GM21576 (cell line): ENCODE data around the gene CST1.
A peak's percentile ranks its signal among the peaks of the same experiment; 100 is the strongest.
"Not testable (repeated sequence)": the region's sequence is repeated elsewhere in the genome, so short reads cannot be mapped to it uniquely, and the experiment has no call there.

ENCODE experiments used
- ATAC-seq: cut with Tn5 transposase; IDR thresholded peaks from one replicate; pipeline ENCODE4 v1.9.1; 2021; ENCODE audit warnings: mild to moderate bottlenecking, moderate library complexity; ENCODE audit not compliant: unreplicated experiment

Gene CST1, protein sequence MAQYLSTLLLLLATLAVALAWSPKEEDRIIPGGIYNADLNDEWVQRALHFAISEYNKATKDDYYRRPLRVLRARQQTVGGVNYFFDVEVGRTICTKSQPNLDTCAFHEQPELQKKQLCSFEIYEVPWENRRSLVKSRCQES

DNA sequence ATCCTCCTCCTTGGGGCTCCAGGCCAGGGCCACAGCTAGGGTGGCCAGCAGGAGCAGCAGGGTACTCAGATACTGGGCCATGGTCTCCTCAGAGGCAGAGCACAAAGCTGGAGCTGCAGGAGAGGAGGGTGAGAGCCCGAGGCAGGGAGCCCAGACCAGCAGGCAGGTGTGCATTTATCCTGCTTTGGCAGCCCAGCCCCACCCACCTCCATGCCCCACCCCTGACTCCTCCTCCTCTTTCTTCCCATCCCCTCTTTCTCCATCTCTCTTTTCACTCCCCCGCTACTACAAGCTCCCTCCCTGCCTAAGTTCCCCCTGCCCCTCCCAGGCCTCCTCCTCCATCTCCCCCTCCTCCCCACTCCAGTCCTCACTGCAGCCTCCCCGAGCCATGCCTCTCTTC is at the start of gene CST1:
CST1 (minus strand) TSS at position 150 of the 400 bp plus-strand sequence; CDS start at position 81, 69 bp downstream.
- not testable (repeated sequence) for ATAC-seq

DNA sequence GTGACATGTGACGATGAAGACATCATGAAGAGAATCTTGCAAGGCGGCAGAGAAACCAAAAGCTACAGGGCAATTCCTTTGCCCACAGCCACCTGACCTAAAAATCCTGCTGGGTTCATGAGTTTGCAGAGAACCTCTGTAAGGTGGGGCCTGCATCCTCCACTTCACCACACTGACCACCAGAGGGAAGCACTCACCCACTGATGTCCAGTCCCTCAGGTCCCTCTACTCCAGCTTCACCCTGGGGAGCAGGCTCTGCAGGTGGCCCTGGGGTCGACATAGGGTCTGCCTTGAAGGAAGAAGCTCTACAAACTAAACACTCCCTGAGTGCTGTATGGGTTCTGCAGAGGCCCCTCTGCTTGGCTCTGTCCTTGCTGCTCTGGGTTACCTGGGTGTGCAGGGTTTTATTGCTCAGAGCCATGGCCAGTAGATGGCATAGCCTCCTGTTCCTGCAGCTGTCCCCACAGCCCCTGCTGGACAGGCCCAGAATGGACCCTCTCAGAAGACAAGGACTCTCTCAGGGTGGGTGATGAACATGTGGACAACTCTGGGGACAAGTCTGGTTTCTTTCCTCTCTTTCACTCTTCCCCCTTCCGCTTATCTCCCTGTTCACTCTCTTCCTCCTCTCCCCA is 48.6 kb upstream of the CST1 start:
- ATAC-seq, result peak; percentile 70

DNA sequence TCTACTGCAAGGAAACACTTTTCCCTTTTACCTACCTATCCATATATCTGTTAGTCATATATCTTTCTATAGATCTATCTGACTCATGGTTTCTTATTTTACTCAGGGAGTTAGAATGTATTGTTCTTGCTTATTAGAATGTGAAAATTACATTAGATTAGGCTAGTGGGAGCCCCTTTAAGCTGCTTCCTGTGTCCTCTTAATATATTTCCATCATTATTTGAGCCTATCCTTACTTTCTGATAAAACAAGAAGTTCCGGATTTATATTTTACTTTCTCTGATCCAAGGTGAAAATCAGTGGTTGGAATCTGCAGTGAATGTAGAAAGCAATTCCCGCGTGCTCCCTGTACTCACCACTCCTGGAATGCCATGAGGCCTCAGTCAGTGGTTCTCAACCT is 44.8 kb upstream of the CST1 start:
- ATAC-seq, result no peak

DNA sequence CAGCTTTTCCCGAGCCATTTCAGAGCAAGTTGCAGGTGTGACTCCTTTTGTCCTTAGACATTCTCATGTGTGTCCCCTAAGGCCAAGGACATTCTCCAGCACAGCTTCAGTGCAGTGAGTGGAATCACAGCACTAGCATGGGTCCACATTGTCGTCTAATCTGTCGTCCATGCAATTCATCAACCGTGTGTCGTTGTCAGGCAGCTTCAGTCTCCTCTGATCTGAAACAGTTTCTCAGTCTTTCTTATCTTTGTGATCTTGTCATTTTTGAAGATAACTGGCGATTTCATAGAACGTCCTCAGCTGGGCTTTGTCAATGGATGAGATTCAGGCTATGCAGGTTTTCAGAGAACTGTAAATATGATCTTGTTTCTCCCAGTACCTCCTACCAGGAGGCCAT is 44.1 kb upstream of the CST1 start:
- ATAC-seq, result no peak

DNA sequence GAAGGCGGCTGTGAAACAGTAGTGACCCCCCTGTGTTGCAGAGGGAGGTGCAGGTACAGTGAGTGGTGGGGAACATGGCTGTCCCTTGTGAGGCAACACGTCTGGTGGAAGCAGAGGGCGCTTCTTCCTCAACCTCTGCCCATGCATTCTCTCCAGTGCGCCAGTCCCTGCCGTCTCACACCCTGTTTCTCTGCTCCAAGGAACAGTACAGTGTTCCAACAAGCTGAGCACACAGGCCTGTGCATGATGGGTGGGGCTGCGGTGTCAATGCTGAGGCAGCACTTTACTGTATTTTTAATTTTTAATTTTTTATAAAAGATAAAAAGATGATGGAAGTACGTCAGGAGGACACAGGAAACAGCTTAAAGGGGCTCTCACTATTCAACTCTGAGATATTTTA is 43.3 kb upstream of the CST1 start:
- no peak for ATAC-seq

DNA sequence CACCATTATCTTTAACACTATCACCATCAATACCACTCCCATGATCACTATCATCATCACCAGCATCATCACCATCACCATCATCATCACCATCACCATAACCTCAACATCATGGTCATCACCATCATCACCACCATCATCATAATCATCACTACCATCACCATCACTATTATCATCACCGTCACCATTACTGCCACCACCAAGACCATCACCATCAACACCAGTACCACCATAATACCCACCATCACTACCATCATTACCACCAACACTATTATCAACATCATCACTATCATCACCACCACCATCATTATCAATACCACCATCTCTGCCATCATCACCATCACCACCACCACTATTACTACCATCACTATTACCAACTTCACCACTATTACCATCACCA is 32.7 kb upstream of the CST1 start:
- ATAC-seq, result no peak

DNA sequence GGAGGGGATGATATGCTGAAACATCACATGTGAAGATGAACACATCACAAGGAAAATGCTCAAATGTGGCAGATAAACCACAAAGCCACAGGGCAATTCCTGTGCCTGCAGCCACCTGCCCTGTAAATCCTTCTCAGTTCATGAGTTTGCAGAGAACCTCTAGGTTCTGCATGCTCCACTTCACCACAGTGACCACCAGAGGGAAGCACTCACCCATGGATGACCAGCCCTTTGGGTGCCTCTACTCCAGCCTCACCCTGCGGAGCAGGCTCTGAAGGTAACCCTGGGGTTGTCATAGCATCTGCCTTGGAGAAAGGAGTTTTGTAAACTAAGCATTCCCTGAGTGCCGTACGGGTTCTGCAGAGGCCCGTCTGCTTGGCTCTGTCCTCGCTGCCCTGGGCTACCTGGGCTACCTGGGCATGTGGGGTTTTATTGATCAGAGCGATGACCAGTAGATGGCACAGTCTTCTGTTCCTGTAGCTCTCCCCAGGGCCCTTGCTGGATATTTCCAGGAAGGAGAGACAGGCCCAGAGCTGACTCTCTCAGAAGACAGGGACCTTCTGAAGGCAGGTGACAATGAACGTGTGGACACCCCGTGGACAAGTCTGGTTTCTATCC is 31.7 kb upstream of the CST1 start:
- no peak for ATAC-seq

DNA sequence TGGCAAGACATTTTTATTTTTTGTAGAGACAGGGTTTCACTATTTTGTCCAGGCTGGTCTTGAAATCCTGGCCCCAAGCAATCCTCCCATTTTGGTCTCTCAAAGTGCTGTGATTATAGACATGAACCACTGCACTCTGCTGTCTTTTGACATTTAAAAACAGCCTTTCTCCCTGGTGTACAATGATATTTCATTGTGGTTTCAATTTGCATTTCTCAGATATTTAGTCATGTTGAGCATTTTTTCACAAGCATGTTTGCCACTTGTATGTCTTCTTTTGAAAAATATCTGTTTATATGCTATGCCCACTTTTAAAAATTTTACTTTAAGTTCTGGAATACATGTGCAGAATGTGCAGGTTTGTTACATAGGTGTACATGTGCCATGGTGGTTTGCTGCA is 27.9 kb upstream of the CST1 start:
- not testable (repeated sequence) for ATAC-seq

DNA sequence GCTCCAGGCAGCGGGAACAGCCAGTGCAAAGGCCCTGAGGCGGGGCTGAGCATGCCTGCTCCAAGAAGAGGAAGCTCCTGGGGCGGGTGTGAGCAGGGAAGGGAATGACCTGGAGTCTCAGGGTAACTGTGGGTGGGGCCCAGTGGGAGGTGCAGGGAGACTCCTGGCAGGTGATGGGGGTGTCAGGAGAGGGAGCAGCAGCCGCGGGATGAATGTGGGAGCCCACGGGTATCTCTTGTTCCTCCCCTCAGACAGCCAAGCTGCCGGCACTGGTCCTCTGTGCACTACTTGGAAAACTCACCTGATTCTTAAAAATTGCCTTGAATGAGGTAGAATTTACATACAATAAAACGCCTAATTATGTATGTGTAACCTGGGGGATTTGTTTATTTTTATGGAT is 26.6 kb upstream of the CST1 start:
- ATAC-seq, result not testable (repeated sequence)

DNA sequence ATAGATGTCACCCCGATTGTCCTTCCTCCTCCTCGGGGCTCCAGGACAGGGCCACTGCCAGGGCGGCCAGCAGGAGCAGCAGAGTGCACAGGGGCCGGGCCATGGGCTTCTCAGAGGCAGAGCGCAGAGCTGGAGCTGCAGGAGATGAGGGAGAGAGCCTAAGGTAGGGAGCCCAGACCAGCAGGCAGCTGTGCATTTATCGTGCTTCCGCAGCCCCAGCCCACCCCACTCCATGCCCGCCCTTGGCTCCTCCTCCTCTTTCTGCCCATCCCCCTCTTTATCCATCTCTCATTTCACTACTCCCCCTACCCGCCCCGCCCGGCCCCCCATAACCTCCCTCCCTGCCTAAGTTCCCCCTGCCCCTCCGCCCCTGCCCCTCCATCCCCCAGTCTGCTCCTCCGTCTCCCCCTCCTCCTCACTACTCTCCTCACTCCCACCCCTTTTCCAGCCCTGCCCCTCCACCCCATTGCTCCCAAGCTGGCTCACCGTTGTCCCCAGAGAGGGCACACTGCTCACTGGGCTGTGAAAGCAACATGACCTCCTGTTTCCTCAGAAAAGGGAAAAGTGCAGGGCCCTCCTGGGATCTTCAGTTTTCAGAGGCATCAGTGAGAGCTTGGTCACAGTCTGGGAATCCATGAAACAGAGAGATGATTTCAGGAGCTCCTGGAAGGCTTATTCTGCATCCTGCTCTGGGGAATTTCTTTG is 25.5 kb upstream of the CST1 start:
- ATAC-seq, result no peak

DNA sequence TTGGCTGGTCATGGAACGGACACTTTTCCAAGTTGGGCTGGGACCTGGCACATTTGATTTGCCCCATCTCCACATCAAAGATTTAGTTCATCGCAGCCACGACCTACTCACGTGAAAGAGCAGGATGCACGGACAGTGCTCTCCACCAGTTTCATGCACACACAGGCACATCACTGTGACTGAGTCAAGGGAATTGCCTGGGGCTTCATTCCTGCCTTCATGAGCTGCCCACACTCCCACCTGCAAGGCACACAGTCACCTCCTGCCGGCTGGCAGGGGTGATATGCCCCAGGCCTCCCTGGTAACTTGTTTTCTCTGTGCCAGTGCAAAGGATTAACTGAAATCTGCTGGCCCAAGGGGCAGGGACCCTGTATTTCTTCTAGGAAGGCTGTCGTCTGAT is 23.3 kb upstream of the CST1 start:
- ATAC-seq, result no peak

DNA sequence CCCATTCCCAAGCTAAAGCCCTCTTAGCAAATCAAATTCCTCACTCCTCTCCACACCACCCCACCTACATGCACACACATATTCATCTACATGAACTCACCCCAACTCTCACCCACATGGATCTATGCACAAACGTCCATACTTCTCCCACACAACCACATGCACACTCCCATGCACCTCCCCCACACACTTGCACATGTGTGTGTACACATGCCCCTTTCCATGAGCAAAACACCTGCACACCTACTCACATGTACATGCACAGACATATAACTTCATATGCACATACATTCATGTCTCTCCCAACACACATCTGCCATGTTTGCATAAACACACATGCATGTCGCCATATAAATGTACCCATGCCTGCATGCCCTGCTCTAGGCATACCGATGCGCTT is 22.8 kb upstream of the CST1 start:
- ATAC-seq, result no peak

DNA sequence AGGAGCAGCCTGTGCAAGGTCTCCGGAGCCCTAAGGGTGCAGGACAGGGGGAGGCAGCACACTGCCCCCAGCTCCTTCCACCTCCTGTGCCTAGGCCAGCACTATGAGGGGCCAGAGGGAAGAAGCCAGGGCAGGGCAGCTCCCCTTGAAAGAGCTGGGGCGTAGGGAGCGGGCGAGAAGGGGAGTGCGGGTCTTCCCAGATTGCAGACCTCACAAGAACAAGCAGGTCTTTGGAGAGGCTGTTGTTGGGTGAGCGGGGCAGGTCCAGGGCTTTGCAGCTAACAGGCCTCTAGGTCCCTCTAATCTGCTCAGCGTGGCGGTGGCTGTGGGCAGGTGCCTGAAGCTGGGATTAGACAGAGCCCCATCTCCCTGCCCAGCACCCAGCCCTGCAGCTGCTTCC is 22.4 kb upstream of the CST1 start:
- no peak for ATAC-seq

DNA sequence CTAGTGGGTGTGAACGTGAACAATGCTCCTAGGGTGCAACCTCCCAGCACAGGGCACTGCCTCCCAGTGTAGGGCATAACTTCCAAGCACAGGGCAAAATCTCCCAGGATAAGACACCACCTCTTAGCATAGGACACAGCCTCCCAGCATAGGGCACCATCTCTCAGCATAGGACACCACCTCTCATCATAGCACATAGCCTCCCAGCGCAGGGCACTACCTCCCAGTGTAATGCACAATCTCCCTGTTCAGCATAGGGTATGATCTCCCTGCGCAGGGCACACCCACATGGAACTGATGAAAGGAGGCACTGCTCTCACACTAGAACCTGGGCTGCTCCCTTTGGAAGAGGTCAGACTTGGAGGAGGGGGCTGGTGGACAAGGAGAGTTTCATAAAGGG is 21.3 kb upstream of the CST1 start:
- ATAC-seq, result no peak

DNA sequence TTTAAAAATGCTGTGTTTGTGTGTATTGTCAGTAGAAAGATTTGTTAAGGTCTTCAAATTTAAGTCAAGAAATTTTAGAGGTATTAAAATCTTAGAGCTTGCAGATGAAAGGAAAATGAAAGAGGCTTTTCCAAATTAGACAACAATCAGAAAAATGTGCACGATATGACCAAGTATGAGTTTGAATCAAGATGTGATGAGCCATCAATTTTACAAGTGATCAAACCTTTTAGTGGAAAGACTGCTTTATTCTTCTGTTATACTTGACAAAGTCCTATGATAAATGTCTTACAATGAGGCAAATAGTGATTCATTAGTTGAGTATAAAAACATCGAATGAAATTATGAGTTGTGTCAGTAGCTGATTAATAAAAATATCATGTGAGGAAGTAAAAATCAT is 19.6 kb upstream of the CST1 start:
- ATAC-seq, result no peak

DNA sequence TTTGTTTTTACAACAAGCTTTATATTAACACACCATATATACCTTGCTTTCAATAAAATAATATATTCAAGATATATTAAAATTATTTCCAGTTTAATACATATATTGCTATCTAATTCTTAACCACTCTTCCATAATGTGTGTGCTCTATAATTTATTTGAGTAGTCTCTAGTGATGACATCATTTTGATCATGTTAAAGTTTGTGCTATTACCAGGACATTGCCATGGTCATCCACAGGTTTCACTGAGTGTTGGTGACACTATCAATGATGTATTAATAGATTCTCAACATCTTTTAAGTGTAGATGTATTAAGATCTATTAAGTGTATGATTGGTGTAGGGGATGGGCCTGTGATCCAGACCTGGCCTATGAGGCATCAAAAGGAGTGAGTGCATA is 17.8 kb upstream of the CST1 start:
- not testable (repeated sequence) for ATAC-seq

DNA sequence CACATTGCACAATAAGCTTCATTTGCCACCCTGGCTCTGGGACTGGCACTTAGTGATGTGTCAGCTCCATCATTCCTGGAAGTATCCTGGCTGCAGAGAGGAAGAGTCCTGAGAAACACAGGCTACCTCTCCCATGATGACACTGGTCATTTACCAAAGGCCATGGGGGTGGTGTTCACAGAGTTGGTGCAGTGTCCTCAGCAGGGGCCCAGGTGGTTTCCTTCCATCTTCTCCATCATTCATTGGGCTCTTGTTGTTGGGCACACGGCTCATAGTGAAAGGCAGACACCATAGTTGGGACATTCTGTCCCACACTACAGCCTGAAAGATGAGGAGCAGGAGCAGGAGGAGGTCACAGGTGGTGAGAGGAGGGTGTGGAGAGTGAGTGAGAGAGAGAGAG is 15.8 kb upstream of the CST1 start:
- no peak for ATAC-seq

DNA sequence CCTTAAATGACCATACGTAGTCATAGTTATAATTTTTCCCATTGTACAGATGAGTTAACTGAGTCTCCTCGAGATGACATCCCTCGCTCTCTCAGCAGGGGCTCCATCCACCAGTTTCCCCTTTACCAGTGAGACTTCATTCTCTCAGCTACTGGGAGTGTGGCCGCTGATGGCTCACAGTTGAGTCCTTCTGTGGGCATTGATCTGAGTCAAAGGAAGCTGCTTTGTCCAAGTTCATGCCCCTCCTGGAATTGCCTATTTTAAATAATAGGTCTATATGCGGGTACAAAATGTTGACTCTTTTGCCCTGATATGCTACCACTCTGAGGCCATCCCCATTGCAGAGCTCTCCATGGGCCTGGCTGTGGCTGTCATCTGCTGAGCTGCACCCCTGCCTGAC is 14.8 kb upstream of the CST1 start:
- ATAC-seq, result no peak

DNA sequence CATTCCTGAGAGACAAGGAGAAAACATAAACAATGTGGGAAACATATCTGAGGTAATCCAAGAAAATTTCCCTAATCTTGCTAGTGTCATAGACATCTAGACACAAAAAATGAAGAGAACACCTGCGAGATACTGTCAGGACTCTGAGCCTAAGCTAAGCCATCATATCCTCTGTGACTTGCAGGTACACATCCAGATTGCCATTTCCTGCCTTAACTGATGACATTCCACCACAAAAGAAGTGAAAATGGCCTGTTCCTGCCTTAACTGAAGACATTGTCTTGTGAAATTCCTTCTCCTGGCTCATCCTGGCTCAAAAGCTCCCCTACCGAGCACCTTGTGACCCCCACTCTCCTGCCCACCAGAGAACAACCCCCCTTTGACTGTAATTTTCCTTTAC is 13.9 kb upstream of the CST1 start:
- ATAC-seq, result not testable (repeated sequence)

DNA sequence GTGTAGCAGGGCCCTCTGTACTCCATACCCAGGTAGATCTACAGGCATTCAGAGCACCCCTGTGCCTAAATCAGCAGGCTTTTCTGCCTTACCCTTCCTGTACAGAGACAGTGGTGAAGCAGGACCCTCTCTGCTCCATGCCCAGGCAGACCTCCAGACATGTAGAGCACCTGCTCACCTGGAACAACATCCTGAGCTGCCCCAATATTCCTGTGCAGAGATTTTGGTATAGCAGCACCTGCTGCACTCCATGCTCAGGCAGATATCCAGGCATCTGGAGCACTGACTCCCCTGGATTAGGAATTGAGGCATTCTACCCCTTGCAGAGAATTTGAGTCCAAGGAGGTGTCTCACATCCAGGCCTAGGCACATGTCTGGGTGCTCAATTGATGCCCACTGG is 12.6 kb upstream of the CST1 start:
- ATAC-seq, result no peak

DNA sequence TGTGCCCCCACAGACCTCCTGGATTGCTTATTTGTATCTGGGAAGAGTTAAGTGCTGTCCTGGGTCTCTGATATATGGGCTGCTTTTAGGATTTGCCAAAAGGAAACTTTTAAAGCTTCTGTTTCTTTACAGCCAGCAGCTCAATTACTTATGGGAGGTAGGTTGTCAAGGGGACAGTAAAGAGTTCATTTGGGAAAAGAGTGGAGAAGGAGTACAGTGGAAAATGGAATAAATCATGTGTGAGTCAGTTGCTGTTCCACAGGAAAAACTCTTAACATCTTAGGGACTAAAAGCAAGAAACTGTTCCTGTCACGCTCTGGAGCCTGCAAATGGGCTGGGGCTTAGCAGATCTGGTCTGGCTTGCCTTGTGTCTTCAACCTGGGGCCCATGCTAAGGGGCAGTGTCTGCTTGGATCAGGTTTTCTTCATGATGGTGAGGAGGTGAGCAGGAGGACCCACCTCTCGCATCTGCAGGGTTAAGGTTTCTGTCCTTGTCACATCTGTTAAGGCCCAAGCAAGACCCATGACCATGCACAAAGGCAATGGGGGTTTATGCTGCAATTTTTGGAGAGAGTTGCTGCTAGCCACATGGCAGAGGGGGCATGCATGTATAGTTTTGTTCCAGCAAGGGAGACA is 8.7 kb upstream of the CST1 start:
- no peak for ATAC-seq

DNA sequence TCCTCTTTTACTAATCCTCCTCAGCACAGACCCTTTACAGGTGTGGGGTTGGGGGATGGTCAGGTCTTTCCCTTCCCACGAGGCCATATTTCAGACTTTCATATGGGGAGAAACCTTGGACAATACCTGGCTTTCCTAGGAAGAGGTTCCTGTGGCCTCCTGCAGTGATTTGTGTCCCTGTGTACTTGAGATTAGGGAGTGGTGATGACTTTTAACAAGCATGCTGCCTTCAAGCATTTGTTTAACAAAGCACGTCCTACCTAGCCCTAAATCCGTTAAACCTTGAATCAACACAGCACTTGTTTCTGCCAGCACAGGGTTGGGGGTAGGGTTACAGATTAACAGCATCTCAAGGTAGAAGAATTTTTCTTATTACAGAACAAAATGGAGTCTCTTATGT is 6.1 kb upstream of the CST1 start:
- ATAC-seq, result not testable (repeated sequence)
